ENCODE results near the gene SMG7.

GRCh38 chr1:183443011-183443410 lies 29.3 kb upstream of the SMG7 start:
- TF ChIP-seq POLR2A (IDR thresholded peaks at IDR 0.05; ENCODE audit: low read depth, low read length) (no peak), SMC3 (IDR thresholded peaks at IDR 0.05; ENCODE audit: low read depth, low read length) (no peak), BHLHE40 (IDR thresholded peaks at IDR 0.05; ENCODE audit: low read depth, low read length) (no peak), CEBPB (IDR thresholded peaks at IDR 0.05; ENCODE audit: low read depth, low read length) (no peak), RCOR1 (IDR thresholded peaks at IDR 0.05; ENCODE audit: insufficient replicate concordance, low read length) (no peak), MXI1 (IDR thresholded peaks at IDR 0.05; ENCODE audit: borderline replicate concordance, low read depth, low read length) (no peak), MAZ (IDR thresholded peaks at IDR 0.05; ENCODE audit: borderline replicate concordance, low read depth, low read length) (no peak), USF2 (IDR thresholded peaks at IDR 0.05; ENCODE audit: low read depth, low read length) (no peak), NFE2L2 (IDR thresholded peaks at IDR 0.05; ENCODE audit: low read depth, low read length) (no peak), ELK1 (IDR thresholded peaks at IDR 0.05; ENCODE audit: borderline replicate concordance, low read depth, low read length) (no peak), FOS (IDR thresholded peaks at IDR 0.05; ENCODE audit: low read depth, low read length) (no peak), RAD21 (IDR thresholded peaks at IDR 0.05; ENCODE audit: low read length) (no peak), MAFK (IDR thresholded peaks at IDR 0.05; ENCODE audit: low read depth, low read length) (no peak)
- TF ChIP-seq, protein P1, sequence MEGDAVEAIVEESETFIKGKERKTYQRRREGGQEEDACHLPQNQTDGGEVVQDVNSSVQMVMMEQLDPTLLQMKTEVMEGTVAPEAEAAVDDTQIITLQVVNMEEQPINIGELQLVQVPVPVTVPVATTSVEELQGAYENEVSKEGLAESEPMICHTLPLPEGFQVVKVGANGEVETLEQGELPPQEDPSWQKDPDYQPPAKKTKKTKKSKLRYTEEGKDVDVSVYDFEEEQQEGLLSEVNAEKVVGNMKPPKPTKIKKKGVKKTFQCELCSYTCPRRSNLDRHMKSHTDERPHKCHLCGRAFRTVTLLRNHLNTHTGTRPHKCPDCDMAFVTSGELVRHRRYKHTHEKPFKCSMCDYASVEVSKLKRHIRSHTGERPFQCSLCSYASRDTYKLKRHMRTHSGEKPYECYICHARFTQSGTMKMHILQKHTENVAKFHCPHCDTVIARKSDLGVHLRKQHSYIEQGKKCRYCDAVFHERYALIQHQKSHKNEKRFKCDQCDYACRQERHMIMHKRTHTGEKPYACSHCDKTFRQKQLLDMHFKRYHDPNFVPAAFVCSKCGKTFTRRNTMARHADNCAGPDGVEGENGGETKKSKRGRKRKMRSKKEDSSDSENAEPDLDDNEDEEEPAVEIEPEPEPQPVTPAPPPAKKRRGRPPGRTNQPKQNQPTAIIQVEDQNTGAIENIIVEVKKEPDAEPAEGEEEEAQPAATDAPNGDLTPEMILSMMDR (conservative IDR thresholded peaks at IDR 0.05; ENCODE audit: low read depth, low read length) = no peak

Data from IMR-90 (cell line).